Glomerular endothelial cell (primary cell): ENCODE results near the gene FRMD4A. TPM values are rescaled to one million over a fixed set of nuclear protein-coding genes. Genes with fewer than 3 reads are reported as not detected.

Source experiments
- DNase-seq: peaks from one replicate; pipeline ENCODE4 v3.0.0-alpha.2; 2011; ENCODE audit warnings: low read depth, low spot score; ENCODE audit errors: extremely low read depth
- total RNA-seq: library from RNA; depleted of rRNA; stranded (reverse); fragments of >200 nt; gene quantifications from 2 replicates; pipeline ENCODE4 v1.2.3, GENCODE V29; 2015

Gene FRMD4A
- 120 and 162 TPM in 2 replicates for total RNA-seq

DNA sequence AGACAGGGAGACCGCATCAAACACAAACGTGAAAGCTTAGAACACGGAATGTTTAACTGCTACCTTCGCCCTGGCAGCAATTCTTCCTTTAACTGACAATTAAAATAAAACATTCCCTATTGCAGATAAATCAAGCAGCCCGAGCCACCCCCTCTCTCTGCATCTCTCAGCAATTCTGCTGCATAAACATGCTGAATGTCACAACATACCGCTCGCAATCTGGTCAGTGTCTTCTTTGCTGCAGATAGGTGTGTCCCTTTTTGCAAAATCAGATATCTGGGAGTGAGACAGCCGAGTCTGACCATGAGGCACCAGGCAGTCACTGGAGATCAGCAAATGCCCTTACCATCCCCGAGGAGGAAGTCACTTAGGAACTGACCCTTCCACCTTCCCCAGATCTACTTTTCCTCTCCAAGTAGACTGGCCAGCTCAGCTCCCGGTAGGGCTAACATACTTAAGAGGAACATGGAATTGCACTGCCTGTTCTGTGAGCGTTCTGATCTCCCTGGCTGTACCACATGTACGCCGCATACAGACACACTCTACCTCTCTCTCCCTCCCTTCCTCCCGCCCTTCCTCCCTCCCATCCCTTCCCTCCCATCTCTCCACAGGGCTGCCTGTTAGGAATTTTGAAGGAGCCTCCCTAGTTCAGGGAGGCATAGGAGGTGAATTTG, at the start of gene FRMD4A:
TSS of gene FRMD4A (minus strand) at position 537 of the 674 bp plus-strand sequence.
- DNase-seq: no peak

DNA sequence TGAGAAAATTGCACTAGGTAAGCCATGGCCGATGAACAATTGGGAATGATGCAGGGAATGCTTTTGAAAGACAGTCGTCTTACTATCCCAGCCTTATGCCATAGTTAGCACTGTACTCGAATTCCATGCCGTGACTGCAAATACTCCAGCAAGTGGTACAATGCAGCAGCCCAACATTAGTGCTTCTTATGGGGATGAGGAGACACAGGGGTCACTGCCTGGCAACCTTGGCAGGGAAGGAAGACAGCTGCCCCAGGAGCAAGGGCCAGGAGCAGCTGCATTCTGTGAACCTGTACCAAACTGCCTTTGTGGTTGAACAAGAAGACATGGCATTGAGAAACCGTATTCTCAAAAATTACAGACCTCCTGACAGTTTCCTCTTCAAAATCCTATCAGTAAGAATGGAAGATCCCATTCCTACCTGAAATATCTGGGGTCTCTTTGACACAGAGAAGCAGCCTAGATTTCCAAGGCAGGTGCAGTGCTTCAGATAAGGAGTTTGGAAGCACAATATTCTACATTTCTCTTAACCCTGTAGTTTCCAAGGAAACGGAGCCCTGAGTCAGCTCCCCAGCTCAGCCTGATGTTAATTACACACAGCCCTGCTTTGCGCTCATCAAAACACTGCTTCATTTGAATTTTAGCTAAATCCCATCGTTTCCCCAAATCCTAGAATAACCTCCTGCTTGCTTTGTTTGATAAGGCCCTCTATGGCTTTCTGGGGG, 49.0 kb upstream of the FRMD4A start:
- no peak for DNase-seq

DNA sequence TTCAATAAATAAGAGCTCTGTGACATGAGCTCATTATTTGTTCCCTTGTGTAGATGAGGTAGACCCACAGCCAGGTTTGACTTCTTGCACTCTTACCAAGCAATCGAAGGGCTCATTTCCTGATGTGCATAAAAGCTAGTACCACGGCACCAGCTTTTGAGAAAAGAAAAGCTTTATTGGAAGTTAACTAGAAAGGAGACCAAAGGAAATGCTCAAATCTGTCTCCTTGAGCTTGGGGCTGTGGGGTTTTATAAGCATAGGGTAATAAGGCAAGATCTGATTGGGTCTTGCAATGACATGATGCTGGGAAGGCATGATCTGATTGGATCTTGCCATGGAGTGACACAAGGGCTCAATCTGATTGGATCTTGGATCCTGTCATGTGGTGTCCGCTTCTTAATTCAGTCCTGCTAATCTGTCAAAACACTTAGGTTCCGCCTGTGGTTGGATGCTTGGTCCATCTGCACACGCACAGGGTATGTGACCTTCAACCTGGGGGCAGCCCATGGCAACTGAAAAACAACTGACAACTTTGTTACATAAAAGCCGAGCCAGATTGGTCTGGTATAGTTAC, 47.8 kb upstream of the FRMD4A start:
- DNase-seq: no peak

DNA sequence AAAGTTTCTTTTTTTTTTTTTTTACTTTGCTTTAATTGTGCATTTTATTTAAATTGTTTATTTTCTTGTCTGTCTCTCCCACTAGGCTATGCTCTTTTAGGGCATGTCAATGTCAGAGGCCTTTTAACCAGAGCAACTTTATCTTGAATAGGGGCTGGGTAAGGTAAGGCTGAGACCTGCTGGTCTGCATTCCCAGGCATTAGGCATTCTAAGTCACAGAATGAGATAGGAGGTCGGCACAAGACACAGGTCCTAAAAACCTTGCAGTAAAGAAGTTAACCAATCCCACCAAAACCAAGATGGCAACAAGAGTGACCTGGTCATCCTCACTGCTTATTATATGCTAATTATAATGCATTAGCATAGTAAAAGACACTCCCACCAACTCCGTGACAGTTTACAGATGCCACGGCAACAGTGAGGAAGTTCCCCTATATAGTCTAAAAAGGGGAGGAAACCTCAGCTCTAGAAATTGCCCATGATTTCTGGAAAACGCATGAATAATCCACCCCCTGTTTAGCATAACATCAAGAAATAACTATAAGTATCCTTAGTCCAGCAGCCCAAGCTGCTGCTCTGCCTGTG, 47.0 kb upstream of the FRMD4A start:
- no peak for DNase-seq

DNA sequence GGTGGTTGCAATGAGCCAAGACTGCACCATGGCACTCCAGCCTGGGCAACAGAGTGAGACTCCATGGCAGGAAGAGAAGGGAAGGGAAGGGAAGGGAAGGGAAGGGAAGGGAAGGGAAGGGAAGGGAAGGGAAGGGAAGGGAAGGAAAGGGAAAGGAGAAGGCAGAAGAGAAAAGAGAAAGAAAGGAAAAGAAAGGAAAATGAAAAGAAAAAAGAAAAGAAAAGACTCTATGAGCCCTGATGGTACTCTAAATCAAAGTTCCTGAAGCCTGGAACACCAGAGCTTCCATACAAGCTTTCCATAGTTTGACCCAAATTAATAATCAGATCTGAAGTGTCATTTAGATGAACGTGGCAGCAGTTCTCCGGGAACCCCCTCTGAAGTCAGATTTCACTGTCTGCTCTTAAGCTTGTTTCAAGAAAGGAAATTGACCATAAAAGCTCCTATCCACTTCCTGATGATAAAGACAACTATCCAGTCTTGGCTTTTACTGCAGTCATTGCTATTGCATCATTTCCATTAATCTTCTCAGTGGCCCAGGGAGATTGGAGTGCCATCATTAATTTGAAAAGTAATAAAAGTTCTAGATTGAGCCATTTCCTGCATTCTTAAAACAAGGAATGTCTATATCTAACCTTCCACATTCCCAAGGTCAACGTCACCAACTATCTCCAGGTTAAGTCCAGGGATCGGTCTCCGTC, 44.2 kb upstream of the FRMD4A start:
- no peak for DNase-seq

DNA sequence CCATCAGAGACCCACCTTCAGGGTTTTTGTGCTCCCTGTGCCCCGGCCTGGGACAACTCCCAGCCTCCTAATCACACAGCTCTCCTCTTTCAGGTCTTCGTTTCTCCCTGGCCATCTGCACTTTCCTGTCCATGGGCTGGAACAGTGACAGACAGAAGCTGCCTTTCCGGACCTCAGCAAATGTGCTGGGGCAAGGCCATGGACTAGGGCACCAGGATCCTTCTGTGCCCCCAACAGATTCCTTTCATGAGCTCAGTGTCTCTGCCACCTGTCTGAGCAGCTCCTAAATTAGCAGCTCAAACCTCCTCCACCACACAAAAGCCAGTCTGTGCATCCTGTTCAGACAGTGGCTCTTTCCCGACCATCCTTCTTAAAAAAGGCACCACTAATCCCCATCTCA, 41.9 kb upstream of the FRMD4A start:
- DNase-seq: no peak

DNA sequence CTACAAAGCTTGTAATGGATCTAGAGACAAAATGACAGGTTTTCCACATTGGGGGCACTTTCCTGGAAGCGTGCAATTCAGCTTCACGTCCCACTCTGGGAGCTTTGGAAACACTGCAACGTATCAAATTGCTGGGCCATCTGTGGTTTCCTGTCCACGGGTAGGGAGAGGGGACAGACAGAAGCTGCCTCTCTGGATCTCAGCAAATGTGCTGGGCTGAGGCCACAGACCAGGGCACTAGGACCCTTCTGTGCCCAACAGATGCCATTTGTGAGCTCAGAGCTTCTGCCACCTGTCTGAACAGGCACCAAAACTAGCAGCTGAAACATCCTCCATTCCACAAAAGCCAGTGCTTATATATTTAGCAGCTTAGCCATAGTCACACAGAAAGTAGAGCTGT, 40.9 kb upstream of the FRMD4A start:
- no peak for DNase-seq

DNA sequence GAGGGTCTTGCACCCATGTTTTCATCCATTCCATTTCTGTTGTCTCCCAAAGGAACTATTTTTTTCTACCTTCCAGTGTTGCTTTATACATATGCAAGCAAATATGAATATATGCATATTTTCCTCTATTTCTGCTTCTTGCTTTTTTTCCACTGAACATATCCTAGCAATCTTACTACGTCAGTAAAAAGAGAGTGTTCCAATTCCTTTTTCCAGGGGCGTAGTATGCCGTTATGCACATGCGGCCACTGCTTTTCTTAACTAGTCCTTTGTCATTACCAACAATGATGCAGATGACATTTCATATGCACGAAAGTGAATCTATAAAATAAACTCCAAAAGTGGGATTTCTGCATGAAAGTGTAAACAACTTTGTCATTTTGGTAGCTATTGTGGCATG, 40.2 kb upstream of the FRMD4A start:
- DNase-seq: no peak

DNA sequence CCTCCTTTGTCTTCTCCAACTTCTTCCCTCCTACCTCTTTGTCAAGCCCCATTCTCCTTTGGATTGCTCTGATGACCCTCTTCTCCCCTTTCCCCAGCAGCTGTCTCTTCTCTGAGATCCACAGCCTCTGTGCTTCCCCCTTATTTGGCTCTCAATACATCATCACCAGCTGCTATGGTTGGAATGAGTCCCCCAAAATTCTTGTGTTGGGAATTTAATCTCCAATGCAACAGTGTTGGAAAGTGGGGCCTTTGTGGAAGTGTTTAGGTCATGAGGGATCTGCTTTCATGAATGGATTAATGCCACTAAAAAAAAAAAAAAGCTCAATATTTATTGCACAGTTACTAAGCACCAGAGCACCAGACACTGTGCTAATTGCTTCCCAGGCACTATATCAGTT, 39.2 kb upstream of the FRMD4A start:
- no peak for DNase-seq

DNA sequence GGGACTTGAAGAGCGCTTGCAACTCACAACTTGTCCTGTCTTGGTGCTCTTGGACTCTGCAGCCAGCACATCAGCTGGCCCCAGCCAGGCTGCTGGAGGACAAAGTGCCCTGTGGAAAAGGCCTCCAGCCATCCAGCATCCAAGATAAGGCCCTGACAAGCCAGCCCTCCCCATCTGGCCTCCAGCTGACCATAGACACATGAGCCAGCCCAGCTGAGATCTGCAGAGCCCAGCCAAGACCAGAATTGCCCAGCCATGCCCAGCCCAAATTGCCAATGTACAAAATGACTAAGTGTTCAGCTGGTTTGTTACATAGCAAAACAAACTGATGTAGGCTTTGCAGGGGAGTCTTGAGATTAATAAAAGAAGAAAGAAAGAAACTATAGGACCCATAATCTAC, 36.0 kb upstream of the FRMD4A start:
- DNase-seq: no peak

DNA sequence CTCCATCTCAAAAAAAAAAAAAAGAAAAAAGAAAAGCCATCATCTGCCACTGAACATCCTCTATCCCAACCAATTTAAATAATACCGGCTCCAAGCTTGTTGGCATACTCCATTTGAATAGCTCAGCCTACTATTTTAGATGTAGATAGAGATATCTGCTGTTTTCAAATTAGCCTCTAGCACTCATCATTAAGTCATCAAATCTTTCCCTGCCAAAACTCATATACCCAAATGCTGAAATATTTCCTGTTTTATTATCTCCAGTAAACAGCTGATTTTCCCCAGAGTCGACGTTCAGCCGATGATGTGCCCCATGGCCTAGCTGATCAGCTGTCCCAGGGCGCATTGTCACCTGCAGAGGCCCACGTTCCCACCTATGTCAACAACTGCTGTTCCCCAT, 34.5 kb upstream of the FRMD4A start:
- DNase-seq: no peak

DNA sequence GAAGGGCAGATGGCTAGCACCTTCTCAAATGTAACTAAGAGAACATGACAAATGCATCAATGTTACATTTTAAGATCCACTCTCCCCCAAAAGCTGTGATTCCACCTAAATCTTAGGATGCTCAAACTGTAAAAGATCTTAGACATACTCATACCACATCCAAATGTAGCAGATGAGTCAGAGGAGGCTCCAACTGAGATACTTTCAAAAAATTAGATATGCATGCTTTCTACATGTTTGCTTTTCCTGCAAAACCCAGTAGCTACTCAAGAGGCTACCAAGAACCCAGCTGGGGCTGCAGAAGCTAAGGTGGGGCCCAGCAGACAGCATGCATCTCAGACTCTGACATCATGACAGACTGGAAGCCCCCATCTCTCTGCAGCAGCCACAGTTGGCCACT, 31.4 kb upstream of the FRMD4A start:
- DNase-seq: no peak

DNA sequence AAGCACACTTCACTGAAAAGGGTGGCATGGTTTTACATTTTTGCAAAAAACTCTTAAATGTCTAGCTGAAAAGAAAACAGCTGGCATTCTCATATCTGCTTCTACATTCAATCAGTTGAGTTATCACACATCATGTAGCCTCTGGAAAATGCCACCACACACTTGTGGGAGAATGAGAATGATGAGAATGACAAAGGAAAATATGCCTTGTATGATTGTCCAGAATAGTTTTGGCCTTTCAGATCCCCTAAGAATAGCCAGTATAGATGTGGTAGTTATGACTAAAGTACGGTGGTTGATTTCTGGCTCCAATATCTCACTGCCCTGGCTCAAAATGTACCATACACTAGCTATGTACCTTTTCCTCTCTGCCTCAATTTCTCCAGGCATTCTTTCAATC, 30.2 kb upstream of the FRMD4A start:
- DNase-seq: no peak

DNA sequence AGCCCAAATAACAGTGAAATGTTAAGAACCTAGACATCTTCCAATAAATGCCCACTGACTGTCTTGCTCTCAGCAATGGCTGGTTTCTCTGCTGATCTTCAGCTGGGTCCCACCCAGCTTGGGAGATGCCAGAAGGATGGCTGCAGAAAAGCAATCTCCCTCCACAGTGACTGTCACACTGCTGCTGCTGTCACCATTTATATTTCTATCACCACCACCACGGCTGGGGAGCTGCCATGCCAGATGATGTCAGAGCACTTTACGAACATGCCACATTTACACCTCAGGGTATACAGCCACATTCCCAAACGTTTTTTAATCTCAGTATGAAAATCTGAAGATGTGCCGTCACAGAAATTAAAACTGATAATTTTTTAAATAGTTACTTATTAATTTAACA, 29.8 kb upstream of the FRMD4A start:
- DNase-seq: no peak

DNA sequence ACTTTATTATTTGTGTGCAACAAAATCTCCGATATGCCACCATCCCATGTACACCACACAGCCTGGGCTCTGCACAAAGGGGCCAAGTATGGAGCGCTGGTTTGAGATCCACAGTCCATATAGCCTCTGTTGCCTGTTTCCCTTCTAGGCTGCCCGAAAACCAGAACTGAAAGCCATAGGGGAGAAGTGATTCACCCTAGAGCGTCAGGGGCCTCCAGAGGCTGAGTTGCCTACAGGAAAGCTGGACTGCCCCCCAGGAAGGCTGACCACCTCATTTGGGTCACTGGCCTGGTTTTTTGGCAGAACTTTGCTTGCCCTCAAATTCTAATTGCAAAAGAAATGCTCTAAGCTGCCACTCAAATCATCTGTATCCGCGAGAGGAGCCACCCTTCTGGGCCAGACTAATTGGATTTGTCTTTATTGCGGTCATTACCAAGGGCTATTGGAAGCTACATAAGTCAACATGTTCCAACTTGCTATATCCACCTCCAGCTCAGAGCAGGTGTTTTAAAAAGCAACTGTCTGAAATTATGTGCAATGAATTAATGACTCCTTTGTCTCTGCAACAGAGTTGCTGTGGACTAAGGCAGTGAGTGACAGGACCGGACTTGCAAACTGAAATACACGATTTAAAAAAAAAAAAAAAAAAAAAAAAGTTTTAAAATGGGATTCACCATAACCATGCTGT, 28.3 kb upstream of the FRMD4A start:
- DNase-seq: no peak

DNA sequence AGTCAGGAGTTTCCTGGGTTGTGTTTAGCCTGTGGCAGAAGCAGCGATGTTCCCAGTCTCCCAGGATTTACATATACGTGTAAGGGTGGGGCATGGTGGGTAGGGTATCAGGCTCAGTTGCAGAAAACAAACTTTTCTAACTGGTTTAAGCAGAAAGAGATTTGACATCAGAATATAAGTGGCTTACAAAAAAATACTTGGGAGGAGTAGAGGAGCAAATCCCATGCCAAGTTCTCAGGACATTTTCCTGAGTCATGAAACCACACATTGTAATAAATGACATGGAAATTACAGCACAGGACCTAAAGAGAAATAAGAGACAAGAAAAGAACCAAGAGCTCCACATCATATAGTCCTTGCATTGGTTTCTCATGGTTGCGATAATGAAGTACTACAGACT, 26.2 kb upstream of the FRMD4A start:
- DNase-seq: no peak

DNA sequence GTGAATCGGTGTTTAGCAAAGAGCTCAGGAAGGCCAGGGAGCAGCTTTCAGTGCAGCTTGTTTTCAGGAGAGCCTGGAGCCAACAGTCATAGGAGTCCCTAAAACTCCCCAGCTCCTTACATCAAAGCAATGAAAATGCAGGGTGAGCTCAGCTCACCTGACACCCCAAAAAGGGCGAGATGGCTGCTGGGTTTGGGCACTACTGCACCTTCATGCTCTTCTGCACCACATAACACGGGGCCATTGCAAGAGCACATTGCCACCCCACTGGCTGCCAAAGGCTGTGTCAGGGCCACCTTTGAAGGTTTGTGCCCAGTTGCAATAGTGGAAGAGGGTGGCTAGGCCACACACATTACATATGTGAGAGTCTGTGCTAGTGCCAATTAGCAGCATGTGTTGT, 25.0 kb upstream of the FRMD4A start:
- no peak for DNase-seq

DNA sequence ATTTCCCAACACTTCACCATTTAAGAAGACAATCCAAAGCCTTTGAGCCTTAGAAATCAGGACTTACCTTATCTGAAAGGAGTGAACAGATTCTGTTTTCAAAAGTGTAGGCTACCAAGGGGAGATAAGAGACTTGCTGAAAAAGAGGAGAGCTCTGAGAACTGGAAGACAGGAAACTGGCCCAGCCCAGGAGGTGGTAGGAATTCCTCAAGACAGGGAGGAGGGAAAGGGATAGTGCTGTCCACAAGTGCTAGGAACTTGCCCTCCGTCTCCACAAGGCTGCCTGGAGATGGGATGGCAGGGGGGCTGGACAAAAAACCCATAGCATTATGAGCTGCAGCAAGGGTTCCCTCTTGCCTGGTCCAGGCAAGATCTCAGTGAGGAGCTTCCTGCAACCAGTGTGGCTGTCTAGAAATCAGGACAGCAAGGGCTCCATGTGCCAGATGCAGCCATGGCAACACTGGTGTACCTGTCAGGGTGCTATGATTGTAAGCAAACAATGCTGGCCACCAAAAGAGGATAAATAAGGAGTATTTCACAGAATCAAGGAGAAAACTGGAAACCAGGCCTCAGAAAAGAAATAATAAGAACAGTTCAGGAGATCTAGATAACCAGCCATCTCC, 22.7 kb upstream of the FRMD4A start:
- no peak for DNase-seq

DNA sequence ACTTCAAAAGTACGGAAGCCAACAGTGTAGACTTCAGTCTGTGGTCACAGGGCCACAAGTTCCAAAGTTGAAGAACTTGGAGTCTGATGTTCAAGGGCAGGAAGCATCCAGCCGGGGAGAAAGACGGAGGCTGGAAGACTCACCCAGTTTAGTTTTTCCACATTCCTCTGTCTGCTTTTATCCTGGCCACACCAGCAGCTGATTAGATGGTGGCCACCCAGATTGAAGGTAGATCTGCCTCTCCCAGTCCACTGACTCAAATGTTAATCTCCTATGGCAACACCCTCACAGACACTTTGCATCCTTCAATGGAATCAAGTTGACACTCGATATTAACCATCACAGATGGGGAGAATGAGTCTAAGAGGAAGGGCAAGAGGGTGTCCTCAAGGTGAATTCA, 19.3 kb upstream of the FRMD4A start:
- DNase-seq: no peak

DNA sequence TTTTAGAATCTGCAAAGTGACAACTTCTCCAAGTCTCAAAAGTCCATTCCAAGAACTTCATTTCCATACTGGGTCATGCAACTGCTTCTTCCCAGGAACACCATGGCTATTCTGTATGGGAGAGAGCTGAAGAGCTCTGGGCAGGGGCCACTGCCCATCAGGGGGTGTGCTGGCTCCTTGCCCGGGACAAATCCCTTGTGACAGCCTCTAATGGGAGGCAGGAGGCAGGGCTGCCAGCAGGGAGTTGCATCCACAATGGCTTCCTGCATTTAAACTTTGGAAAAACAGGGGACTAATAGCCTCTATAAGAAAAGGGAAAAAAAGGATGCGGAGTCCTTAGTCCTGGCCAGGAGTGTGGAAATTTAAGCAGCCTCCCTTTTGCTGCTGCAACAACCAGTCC, 18.4 kb upstream of the FRMD4A start:
- no peak for DNase-seq
